Measurements from ENCODE around the gene SPATA12. TPM values are rescaled to one million over a fixed set of nuclear protein-coding genes. Genes with fewer than 3 reads are reported as not detected.
"Not testable (repeated sequence)": the region's sequence is repeated elsewhere in the genome, so short reads cannot be mapped to it uniquely, and the experiment has no call there.

The SPATA12 gene
- total RNA-seq, 1 experiment from 2014 or later = not detected

GRCh38 chr3:57078635-57079473, 18.4 kb downstream of the SPATA12 start:
- no peak for DNase-seq (ENCODE audit: low spot score)
- in situ Hi-C loops (cut with HindIII; ENCODE audit: low sequenced_read_pairs) = no loop called here

- no peak for DNase-seq (ENCODE audit: low spot score)
- in situ Hi-C loops (cut with HindIII; ENCODE audit: low sequenced_read_pairs) = no loop called here
These were observed 19.0 kb downstream of the SPATA12 start for GRCh38 chr3:57079474-57079831.

- DNase-seq (ENCODE audit: low spot score) = no peak
- in situ Hi-C loops (cut with HindIII; ENCODE audit: low sequenced_read_pairs) = no loop called here
These were observed 19.7 kb downstream of the SPATA12 start for GRCh38 chr3:57080171-57080570.

GRCh38 chr3:57081173-57081572, 20.7 kb downstream of the SPATA12 start:
- no peak for DNase-seq (ENCODE audit: low spot score)
- in situ Hi-C loops (cut with HindIII; ENCODE audit: low sequenced_read_pairs) = no loop called here

GRCh38 chr3:57082481-57082880, 22.0 kb downstream of the SPATA12 start:
- in situ Hi-C loops (cut with HindIII; ENCODE audit: low sequenced_read_pairs) = no loop called here
- no peak for DNase-seq (ENCODE audit: low spot score)

- DNase-seq (ENCODE audit: low spot score); in situ Hi-C loops (cut with HindIII; ENCODE audit: low sequenced_read_pairs): not testable (repeated sequence)
These were observed 23.0 kb downstream of the SPATA12 start for GRCh38 chr3:57083266-57083995.

- in situ Hi-C loops (cut with HindIII; ENCODE audit: low sequenced_read_pairs) = no loop called here
- DNase-seq (ENCODE audit: low spot score) = no peak
These were observed 24.7 kb downstream of the SPATA12 start for GRCh38 chr3:57085211-57085610.

- no peak for DNase-seq (ENCODE audit: low spot score)
These were observed 25.7 kb downstream of the SPATA12 start for GRCh38 chr3:57086201-57086600.

GRCh38 chr3:57087361-57088092, 27.1 kb downstream of the SPATA12 start:
- in situ Hi-C loops (cut with HindIII; ENCODE audit: low sequenced_read_pairs) = no loop called here
- DNase-seq (ENCODE audit: low spot score) = no peak

More at GRCh38 chr3:57086201-57086600, 25.7 kb downstream of the SPATA12 start:
- in situ Hi-C loops (cut with HindIII; ENCODE audit: low sequenced_read_pairs) = no loop called here

- in situ Hi-C loops (cut with HindIII; ENCODE audit: low sequenced_read_pairs) = no loop called here
- no peak for DNase-seq (ENCODE audit: low spot score)
These were observed 28.0 kb downstream of the SPATA12 start for GRCh38 chr3:57088503-57088902.

GRCh38 chr3:57089043-57089442, 28.6 kb downstream of the SPATA12 start:
- in situ Hi-C loops (cut with HindIII; ENCODE audit: low sequenced_read_pairs) = no loop called here

GRCh38 chr3:57091521-57092273, 31.2 kb downstream of the SPATA12 start:
- in situ Hi-C loops (cut with HindIII; ENCODE audit: low sequenced_read_pairs) = loop anchor here (10.0 kb wide), 1 partner anchor 97 kb away; no protein-coding TSS in a partner anchor
- DNase-seq (ENCODE audit: low spot score) = no peak

More at GRCh38 chr3:57089043-57089442, 28.6 kb downstream of the SPATA12 start:
- DNase-seq (ENCODE audit: low spot score) = no peak

- DNase-seq (ENCODE audit: low spot score) = no peak
- in situ Hi-C loops (cut with HindIII; ENCODE audit: low sequenced_read_pairs) = loop anchor here (10.0 kb wide), 1 partner anchor 99 kb away; no protein-coding TSS in a partner anchor
These were observed 33.0 kb downstream of the SPATA12 start for GRCh38 chr3:57093489-57093888.

- no peak for DNase-seq (ENCODE audit: low spot score)
- in situ Hi-C loops (cut with HindIII; ENCODE audit: low sequenced_read_pairs) = loop anchor here (10.0 kb wide), 1 partner anchor 99 kb away; no protein-coding TSS in a partner anchor
These were observed 33.6 kb downstream of the SPATA12 start for GRCh38 chr3:57093971-57094535.

GRCh38 chr3:57094575-57094974, 34.1 kb downstream of the SPATA12 start:
- DNase-seq (ENCODE audit: low spot score) = no peak
- in situ Hi-C loops (cut with HindIII; ENCODE audit: low sequenced_read_pairs) = loop anchor here (10.0 kb wide), 1 partner anchor 100 kb away; no protein-coding TSS in a partner anchor

- no peak for DNase-seq (ENCODE audit: low spot score)
- in situ Hi-C loops (cut with HindIII; ENCODE audit: low sequenced_read_pairs) = loop anchor here (10.0 kb wide), 1 partner anchor 101 kb away; no protein-coding TSS in a partner anchor
These were observed 34.9 kb downstream of the SPATA12 start for GRCh38 chr3:57095363-57095762.

- in situ Hi-C loops (cut with HindIII; ENCODE audit: low sequenced_read_pairs) = loop anchor here (10.0 kb wide), 1 partner anchor 103 kb away; no protein-coding TSS in a partner anchor
These were observed 37.1 kb downstream of the SPATA12 start for GRCh38 chr3:57097536-57097935.

More at GRCh38 chr3:57097536-57097935, 37.1 kb downstream of the SPATA12 start:
- no peak for DNase-seq (ENCODE audit: low spot score)
